Liver (tissue), 3 donors: ENCODE results near the gene TOGARAM1.

ENCODE experiments used
- EGR1 ChIP-seq, 2 donors: IDR thresholded peaks; 2 replicates each; pipeline ENCODE4 v1.6.1; 2016 to 2018; ENCODE audit warnings: antibody characterized with exemption in 2 of 2, low read depth in 2 of 2
- FOXA1 ChIP-seq: IDR thresholded peaks from 2 replicates; pipeline ENCODE4 v1.6.1; 2016; ENCODE audit warnings: antibody characterized with exemption
- FOXA2 ChIP-seq: IDR thresholded peaks from 2 replicates; pipeline ENCODE4 v1.6.1; 2016; ENCODE audit warnings: antibody characterized with exemption
- GABPA ChIP-seq, 2 donors: IDR thresholded peaks in 1 of 2; conservative IDR thresholded peaks in 1 of 2; 2 replicates each; pipeline ENCODE4 v1.6.1; 2016; ENCODE audit warnings: antibody characterized with exemption in 2 of 2, mild to moderate bottlenecking in 1 of 2, moderate library complexity in 1 of 2
- JUND ChIP-seq, 2 donors: IDR thresholded peaks; 2 replicates each; pipeline ENCODE4 v1.6.1; 2016; ENCODE audit warnings: antibody characterized with exemption in 2 of 2
- NR2F2 ChIP-seq: IDR thresholded peaks from 2 replicates; pipeline ENCODE4 v1.6.1; 2016; ENCODE audit warnings: antibody characterized with exemption
- RXRA ChIP-seq, 2 donors: IDR thresholded peaks; 2 replicates each; pipeline ENCODE4 v1.6.1; 2017 to 2018; ENCODE audit warnings: antibody characterized with exemption in 2 of 2, mild to moderate bottlenecking in 1 of 2
- TAF1 ChIP-seq: conservative IDR thresholded peaks from 2 replicates; pipeline ENCODE4 v1.6.1; 2016; ENCODE audit warnings: antibody characterized with exemption, mild to moderate bottlenecking
- YY1 ChIP-seq: IDR thresholded peaks from 2 replicates; pipeline ENCODE4 v1.6.1; 2016; ENCODE audit warnings: antibody characterized with exemption, mild to moderate bottlenecking
- TF ChIP-seq, protein P1 (sequence below): fragments of 150-350 bp; IDR thresholded peaks from 2 replicates; pipeline ENCODE4 v1.5.1; 2017; ENCODE audit warnings: improper control_type of control experiment, low read depth, low read length; ENCODE audit not compliant: missing input control
- TF ChIP-seq, protein P2 (sequence below): IDR thresholded peaks from 2 replicates; pipeline ENCODE4 v1.6.1; 2016; ENCODE audit warnings: antibody characterized with exemption
- TF ChIP-seq, protein P3 (sequence below): IDR thresholded peaks from 2 replicates; pipeline ENCODE4 v1.6.1; 2016; ENCODE audit warnings: antibody characterized with exemption
- TF ChIP-seq, protein P4 (sequence below): IDR thresholded peaks from 2 replicates; pipeline ENCODE4 v1.6.1; 2016; ENCODE audit warnings: antibody characterized with exemption
- donor health status: healthy.
- donor health status: healthy.

DNA sequence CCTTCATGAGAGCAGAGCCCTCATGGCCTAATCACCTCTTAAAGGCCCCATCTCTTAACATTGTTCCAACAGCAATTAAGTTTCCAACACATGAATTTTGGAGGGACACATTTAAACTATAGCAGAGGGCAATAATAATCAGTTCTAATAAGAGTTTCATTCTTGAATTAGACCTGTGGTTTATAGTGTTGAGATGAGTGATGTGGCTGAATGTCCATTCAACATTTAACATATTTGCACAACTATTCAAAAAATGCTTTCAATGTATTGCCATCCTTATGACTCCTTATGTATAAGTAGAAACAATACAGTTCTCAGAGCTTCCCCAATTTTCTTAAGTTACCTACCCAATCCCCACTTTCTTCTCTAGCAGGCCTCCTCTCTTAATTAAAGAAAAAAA is 21.8 kb upstream of the TOGARAM1 start:
- TF ChIP-seq, protein P1, sequence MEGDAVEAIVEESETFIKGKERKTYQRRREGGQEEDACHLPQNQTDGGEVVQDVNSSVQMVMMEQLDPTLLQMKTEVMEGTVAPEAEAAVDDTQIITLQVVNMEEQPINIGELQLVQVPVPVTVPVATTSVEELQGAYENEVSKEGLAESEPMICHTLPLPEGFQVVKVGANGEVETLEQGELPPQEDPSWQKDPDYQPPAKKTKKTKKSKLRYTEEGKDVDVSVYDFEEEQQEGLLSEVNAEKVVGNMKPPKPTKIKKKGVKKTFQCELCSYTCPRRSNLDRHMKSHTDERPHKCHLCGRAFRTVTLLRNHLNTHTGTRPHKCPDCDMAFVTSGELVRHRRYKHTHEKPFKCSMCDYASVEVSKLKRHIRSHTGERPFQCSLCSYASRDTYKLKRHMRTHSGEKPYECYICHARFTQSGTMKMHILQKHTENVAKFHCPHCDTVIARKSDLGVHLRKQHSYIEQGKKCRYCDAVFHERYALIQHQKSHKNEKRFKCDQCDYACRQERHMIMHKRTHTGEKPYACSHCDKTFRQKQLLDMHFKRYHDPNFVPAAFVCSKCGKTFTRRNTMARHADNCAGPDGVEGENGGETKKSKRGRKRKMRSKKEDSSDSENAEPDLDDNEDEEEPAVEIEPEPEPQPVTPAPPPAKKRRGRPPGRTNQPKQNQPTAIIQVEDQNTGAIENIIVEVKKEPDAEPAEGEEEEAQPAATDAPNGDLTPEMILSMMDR = no peak
- TF ChIP-seq YY1 (no peak), JUND (IDR thresholded peaks at IDR 0.05) (no peak), RXRA (IDR thresholded peaks at IDR 0.05) (no peak), FOXA2 (no peak), GABPA (IDR thresholded peaks at IDR 0.05 in 1 of 2, conservative IDR thresholded peaks at IDR 0.05 in 1 of 2) (no peak), EGR1 (IDR thresholded peaks at IDR 0.05; ENCODE audit: low read depth in 2 of 2) (no peak), TAF1 (no peak), FOXA1 (no peak), NR2F2 (no peak)
- TF ChIP-seq, protein P2, sequence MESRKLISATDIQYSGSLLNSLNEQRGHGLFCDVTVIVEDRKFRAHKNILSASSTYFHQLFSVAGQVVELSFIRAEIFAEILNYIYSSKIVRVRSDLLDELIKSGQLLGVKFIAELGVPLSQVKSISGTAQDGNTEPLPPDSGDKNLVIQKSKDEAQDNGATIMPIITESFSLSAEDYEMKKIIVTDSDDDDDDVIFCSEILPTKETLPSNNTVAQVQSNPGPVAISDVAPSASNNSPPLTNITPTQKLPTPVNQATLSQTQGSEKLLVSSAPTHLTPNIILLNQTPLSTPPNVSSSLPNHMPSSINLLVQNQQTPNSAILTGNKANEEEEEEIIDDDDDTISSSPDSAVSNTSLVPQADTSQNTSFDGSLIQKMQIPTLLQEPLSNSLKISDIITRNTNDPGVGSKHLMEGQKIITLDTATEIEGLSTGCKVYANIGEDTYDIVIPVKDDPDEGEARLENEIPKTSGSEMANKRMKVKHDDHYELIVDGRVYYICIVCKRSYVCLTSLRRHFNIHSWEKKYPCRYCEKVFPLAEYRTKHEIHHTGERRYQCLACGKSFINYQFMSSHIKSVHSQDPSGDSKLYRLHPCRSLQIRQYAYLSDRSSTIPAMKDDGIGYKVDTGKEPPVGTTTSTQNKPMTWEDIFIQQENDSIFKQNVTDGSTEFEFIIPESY = no peak
- TF ChIP-seq, protein P3, sequence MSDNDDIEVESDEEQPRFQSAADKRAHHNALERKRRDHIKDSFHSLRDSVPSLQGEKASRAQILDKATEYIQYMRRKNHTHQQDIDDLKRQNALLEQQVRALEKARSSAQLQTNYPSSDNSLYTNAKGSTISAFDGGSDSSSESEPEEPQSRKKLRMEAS = no peak
- TF ChIP-seq, protein P4, sequence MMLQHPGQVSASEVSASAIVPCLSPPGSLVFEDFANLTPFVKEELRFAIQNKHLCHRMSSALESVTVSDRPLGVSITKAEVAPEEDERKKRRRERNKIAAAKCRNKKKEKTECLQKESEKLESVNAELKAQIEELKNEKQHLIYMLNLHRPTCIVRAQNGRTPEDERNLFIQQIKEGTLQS = no peak
